Stimulated activated CD4-positive, alpha-beta T cell treated with anti-CD3 and anti-CD28 coated beads, TNF-alpha, amount 100 ng/mL, for 1 hour (primary cell): ENCODE data around the gene FAAP100.

Experiments
- DNase-seq, 3 donors: peaks; one replicate each; pipeline ENCODE4 v3.0.0-alpha.2; 2020; ENCODE audit warnings: low read depth in 3 of 3, low spot score in 1 of 3

The FAAP100 gene

DNA sequence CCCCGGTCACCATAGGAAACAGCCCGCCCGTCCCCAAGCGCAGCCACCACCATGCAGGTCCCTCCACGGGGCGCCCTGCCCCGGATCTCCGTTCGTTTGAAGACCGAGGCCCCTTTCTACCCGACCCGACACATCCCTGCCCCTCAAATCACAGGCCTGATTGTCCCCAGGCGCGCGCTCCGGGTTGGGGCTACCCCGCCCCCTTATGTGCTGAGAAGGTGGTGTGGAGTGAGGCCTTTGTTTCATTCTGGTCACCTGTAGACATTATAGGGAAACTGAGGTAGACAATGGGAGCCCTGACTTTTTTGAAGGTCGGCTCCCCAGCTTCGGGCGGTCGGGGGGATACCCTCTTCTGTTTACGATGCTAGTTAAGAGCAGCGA lies 38.8 kb downstream of the FAAP100 start:
- DNase-seq: peak in 1 of 3 donors; percentile 46

- peak; percentile 81 to 93 (median 86) for DNase-seq
These were observed 39.4 kb downstream of the FAAP100 start, which contains the start of gene ACTG1 for GRCh38 chr17:81512562-81513371. Gene ACTG1, minus strand, starts transcription at chr17:81512799. Its CDS starts 445 bp downstream, at chr17:81512354.

GRCh38 chr17:81511804-81512561 lies 40.2 kb downstream of the FAAP100 start:
- peak in 1 of 3 donors; percentile 27 for DNase-seq

GRCh38 chr17:81511554-81511803 lies 40.7 kb downstream of the FAAP100 start:
- DNase-seq: no peak

- no peak for DNase-seq
These were observed 41.2 kb downstream of the FAAP100 start for GRCh38 chr17:81510785-81511553.

- DNase-seq: no peak
These were observed 42.0 kb downstream of the FAAP100 start for GRCh38 chr17:81509972-81510784.

- DNase-seq: peak in 1 of 3 donors; percentile 29
These were observed 42.8 kb downstream of the FAAP100 start for GRCh38 chr17:81509207-81509971.

DNA sequence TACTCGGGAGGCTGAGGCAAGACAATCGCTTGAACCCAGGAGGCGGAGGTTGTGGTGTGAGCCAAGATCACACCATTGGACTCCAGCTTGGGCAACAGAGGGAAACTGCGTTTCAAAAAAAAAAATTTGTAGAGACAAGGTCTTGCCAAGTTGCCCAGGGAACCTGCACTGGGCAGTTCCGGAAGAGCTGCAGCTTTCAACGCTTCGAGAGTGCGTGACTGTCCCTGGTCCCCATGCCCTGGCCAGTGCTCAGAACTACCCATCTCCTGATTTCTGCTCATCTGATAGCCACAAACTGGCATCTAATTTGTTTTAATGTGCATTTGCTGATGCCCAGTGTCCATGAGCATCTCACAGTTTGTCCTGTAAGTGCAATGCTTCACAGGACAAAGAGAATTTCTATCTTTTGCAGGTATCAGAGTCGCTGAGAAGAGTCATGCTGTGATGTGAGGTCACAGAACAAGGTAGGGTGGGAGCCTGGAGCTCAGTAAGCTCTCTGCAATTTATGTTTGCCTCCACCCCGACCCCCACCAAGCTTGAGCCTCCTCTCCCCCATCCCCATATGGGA lies 43.4 kb downstream of the FAAP100 start:
- DNase-seq: no peak

DNA sequence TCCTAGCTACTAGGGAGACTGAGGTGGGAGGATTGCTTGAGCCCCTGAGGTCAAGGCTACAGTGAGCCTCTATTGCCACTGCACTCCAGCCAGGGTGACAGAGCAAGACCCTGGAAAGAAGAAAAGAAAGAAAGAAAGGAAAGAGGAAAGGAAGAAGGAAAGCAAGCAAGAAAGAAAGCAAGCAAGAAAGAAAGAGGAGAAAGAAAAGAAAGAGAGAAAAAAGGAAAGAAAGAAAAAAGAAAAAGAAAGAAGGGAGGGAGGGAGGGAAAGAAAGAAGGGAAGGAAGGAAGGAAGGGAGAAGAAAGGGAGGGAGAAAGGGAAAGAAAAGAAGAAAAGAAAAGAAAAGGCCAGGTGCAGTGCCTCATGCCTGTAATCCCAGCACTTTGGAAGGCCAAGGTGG lies 48.5 kb downstream of the FAAP100 start:
- DNase-seq: no peak

DNA sequence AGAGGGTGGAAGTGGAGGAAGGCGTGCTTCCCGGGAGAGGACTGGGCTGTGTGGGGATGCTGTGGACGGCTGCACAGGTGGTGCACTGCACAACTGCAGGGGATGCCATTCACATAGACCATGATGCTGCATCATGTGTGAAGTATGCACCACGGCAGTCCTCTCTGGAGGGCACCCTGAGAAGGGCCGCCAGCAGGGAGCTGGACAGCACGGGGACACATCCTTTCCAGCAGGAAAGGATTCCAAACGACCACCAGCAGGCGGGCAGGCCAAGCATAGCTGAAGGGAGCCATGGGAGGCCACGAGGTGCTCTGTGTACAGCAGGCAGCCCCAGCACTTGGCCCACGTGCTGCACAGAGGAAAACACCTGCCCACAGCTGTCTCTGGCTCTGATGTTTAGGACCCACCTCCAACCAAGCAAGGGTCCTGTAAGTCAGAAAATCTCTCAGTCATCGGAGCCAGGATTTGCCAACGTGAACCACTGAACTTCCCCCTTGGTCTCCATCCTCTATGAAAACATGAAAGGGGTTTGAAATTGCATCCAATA lies 49.6 kb downstream of the FAAP100 start:
- DNase-seq: no peak

DNA sequence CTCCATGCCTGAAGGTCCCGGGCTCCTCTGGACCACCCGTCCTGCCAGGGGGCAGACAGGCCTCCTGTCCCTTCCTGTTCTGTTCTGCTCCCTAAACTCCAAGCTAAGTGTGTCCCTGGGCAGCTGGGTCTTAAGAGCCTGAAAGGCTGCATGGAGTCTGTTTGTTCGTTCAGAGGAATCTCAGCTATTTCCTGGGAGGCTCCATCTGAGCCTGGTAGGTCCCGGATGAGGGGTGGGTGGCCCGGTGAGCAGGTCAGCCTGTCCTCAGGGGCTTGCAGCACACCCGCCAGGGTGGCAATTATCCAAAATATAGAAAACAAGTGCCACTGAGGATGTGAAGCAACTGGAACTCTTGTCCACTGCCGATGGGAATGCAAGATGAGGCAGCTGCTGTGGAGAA lies 52.1 kb downstream of the FAAP100 start:
- no peak for DNase-seq

DNA sequence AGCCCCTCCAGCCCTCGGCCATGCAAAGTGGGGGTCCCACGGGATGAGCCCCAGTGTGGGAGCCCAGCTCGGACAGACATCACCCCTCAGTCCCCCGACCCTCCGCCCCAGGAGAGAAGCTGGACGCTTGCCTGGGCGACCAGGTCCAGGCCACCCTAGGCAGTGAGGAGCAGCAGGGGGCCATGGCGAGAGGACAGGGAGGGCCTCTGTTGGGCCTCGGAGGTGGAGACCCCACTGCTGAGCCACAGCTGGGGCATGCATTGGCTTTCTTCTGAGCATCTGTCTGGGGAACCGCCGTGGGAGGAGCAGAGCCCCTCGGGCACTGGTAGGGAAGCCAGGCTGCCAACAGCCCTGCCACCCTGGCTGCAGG lies 52.6 kb downstream of the FAAP100 start:
- no peak for DNase-seq

GRCh38 chr17:81498953-81499600 lies 53.1 kb downstream of the FAAP100 start:
- DNase-seq: no peak

DNA sequence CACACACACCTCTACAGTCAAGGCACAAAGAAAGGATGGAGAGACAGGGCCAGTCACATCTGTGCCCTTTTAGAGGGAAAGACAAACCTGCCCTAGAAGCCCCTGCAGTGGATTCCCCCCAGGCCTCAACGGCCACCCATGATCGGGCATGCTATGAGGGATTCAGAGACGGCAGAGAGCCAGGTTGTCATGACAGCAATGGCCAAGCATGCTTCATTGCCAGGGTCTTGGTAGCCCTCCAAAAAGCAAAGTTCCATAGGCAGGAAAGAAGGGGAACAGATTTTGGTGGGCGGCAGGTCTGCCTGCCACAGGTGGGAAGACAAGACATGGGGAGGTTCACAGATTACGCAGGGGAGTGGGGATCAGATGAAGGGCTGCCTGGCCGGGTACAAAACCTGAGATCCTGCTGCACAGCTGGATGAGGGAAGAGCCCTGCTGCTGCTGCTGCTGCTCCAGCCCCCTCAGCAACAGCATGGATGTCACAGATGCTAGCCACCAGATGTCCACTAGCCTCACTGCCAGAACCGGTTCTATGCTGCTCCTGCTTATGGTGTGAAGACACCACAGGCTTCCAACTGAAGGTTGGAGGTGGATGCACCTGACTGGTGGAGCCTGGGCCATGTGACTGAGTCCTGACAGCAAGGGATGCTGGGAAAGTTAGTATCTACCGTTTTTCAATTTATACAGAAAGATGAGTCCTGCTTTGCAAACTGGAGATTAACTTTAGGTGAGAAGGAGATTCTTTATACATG lies 57.4 kb downstream of the FAAP100 start:
- no peak for DNase-seq

DNA sequence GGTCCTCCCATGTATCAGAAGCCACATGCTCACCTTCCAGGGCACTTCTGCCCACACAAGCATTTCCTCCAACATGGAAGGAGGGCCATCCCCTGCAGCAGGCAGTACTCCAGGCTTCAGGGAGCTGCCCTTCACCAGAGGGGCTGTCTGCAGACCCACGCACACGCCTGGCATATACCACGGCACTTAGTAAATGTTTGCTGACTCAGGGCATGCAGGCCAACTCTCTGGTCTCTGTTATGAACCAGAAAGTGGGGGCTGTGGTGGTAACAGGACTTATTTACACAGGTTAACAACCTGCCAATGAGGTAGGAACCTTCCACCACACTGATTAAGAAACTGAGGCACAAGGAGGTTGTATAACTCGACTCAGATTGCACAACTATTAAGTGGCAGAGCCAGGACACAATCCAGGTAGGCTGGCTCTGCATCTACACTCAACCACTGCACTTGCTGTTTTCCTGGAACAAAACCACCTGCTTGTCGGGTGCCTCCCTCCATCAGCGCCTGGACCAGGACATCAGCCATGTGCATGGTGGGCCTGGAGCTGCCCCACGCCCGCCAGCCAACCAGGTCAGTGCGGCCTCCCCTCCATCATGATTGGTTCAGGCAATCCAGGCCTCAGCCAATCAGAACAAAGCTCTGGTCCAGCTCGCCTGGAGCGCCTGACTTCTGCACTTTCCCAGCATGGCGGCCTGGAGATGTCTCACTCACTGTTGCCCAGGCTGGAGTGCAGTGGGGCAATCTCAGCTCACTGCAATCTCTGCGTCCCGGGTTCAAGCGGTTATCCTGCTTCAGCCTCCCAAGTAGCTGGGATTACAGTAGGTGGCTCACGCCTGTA lies 58.7 kb downstream of the FAAP100 start:
- DNase-seq: no peak

- DNase-seq: no peak
These were observed 59.4 kb downstream of the FAAP100 start for GRCh38 chr17:81492706-81493105.

- no peak for DNase-seq
These were observed 60.0 kb downstream of the FAAP100 start for GRCh38 chr17:81492202-81492601.

GRCh38 chr17:81491761-81492160 lies 60.4 kb downstream of the FAAP100 start:
- no peak for DNase-seq
